Left renal cortex interstitium (tissue), 4 donors: Measurements from ENCODE around the gene PGF. TPM values are rescaled to one million over a fixed set of nuclear protein-coding genes. Genes with fewer than 3 reads are reported as not detected.
"Not testable (repeated sequence)": the region's sequence is repeated elsewhere in the genome, so short reads cannot be mapped to it uniquely, and the experiment has no call there.

Source experiments
- DNase-seq, 4 donors: peaks; one replicate each; pipeline ENCODE4 v3.0.0-alpha.2; 2013; ENCODE audit warnings: low read depth in 4 of 4, low spot score in 2 of 4, missing footprints in 1 of 4
- polyA plus RNA-seq, 4 donors: library from polyadenylated mRNA; unstranded; fragments of 120-200 nt; gene quantifications; one replicate each; pipeline ENCODE4 v1.2.1, GENCODE V29; 2013; ENCODE audit not compliant: insufficient read length in 4 of 4

The PGF gene
- 10 to 100 TPM in 2 of 4 donors, 1 to 10 TPM in 2; 7.0 to 10.7 (median 9.9) TPM for polyA plus RNA-seq

DNA sequence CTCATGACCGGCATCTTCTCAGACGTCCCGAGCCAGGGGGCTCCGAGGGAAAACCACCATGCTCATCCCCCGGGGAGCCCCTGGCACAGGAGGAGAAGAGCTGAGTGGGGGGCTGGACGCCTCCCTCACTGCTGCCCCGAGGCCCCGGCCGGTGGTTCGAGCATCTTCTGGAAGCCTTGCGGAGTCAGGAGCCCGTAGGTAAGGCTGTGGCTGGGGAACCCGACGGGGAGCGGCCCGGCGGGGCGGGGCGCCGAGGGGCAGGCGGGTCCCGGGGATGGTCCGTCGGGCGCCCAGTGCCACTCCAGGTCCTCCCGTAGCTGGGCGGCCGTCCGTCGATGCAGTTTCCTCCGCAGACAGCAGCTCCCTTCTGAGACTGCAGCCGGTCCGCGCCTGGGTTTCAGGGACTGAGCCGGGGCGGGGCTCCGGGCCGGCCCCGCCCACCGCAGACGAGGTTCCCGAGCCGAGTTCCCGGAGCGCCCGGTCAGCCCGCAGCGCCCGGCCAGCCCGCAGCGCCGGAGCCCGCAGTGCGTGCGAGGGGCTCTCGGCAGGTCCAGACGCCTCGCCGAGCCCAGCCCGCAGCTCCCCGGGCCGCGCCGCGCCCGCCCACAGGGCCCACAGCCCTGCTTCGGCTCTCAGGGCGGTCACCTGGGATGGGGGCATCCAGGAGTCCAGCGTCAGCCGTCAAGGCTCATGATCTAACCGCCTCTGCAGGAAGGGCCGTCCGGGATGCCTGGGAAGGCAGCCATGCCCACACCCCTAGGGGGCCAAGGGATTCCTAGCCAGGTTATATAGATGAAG, at the start of gene PGF:
TSS of gene PGF (minus strand) at position 369 of the 798 bp plus-strand sequence. CDS start at position 14, 355 bp downstream.
- no peak for DNase-seq

DNA sequence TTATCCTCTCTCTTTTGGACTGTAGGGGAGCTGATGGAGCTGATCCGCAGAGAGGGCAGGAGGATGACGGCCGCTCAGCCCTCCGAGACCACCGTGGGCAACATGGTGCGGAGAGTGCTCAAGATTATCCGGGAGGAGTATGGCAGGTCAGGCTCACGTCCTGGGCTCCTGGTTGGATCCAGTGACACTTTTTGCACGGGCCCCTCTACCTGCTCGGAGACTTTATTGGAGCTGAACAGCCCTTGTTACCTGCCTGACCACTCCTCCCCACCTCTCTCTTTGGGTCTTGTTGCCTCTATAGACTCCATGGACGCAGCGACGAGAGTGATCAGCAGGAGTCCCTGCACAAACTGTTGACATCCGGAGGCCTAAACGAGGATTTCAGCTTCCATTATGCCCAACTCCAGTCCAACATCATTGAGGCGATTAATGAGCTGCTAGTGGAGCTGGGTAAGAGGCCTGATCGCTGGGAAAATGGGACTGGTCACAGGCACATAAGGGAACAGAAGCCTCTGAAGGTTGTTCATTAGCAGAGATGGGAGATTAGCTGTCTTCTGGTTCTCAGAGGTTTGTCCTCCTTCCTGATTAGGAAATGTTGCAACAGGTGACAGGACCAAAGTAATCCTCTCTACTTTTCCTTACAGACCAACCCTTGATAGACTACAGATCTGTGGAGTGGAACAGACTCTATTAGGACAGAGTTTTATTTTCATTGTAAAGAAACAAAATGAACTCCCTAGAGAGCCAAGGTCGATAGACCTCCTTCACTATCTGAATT, 48.0 kb upstream of the PGF start:
- no peak for DNase-seq

GRCh38 chr14:75002392-75003249, 47.2 kb upstream of the PGF start, which contains the start of gene EIF2B2:
Gene EIF2B2 (plus strand): TSS chr14:75002921. CDS start chr14:75002991, 70 bp downstream.
- peak; percentile 89 to 97 (median 93) for DNase-seq

DNA sequence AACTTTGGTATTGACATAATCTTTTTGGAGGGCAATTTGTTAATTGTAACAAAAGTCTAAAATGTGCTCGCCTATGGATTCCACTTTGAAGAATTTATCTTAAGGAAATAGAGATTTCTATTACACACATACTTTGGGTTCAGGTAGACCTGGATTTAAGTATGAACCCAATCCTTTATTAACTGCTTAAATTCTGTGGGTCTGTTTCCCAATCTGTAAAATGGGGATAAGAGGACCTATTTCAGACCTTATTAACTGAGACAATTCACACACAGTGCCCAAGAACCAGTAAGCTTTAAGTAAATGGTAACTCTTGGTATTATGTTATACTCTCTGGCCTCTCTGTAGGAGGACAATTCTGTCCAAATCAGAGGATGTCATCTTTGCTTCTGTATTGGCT, 46.5 kb upstream of the PGF start:
- no peak for DNase-seq

DNA sequence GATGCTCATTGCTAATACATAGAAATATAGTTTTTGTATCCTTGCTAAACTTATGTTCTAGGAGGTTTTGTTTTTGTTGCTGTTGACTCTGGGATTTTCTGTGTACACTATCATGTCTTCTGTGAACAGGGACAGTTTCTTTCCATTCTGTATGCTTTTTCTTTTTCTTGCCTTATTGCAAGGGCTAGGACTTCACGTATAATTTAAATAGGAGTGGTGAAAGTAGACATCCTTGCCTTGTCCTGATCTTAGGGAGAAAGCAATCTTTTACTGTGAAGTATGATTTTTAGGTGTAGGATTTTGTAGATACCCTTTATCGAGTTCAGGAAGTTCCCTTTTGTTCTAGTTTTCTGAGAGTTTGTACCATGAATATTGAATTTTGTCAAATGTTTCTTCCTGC, 45.9 kb upstream of the PGF start:
- no peak for DNase-seq

DNA sequence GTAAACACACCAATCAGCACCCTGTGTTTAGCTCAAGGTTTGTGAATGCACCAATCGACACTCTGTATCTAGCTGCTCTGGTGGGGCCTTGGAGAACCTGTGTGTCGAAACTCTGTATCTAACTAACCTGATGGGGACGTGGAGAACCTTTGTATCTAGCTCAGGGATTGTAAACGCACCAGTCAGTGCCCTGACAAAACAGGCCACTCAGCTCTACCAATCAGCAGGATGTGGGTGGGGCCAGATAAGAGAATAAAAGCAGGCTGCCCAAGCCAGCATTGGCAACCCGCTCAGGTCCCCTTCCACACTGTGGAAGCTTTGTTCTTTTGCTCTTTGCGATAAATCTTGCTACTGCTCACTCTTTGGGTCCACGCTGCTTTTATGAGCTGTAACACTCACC, 40.4 kb upstream of the PGF start:
- DNase-seq: not testable (repeated sequence)

GRCh38 chr14:74994182-74994581, 38.8 kb upstream of the PGF start:
- not testable (repeated sequence) for DNase-seq

DNA sequence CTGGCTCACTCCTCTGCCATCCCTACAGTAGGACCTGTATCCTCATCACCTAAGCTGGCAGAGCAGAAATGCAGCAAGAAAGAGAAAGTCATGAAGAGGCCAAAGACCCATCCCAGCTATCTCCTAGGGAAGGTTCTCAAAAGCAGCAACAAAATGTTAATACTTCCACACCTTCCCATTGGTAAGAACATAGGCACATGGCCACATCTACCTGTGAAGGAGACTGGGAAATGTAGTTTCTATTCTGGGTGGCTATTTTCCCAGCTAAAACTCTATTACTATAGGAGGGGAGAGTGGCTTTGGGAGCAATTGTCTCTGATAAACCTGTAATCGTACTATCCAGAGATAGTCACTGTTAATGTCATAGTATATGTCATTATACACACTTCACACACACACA, 33.6 kb upstream of the PGF start:
- no peak for DNase-seq

- no peak for DNase-seq
Measured at GRCh38 chr14:74988131-74988530, 32.7 kb upstream of the PGF start.

GRCh38 chr14:74985806-74986205, 30.4 kb upstream of the PGF start:
- no peak for DNase-seq

GRCh38 chr14:74985028-74985310, 29.6 kb upstream of the PGF start:
- DNase-seq: no peak

DNA sequence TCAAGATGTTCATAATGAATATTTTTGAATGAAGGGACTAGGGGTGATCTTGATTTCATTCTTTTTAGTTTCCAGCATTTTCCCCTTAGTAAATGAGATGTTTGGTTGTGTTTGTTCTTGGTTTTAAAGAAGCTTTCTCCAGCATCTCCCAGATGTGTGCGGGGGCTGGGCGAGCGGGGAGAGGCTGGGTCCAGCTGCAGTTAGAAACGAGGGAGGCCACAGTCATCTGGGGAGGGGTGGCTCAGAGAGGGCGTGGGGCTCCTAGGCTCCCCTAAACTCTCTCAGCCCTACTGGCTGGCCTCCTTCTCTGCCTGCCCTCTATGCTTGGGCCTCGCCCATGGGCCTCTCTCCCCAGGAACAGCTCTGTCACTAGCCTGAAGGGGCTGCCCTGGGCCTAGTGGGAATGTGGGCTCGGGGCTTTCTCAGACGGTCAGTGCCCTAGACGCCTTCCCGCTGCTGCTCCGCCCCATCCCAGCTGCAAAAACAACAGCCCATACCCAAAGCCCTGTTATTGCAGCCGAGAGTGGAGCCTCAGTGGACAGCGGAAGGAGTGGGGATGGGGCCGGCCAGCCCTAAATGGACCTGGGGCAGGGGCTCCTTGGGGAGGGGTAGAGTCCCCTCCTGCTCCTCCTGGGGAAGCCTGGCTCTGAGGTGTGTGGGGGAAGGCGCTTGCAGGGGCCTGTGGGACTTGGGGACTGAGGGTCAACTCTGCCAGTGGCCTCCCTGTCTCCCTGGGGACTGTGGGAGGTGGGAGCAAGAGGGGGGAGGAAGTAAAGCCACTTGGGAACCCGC, 29.0 kb upstream of the PGF start:
- DNase-seq: no peak

- no peak for DNase-seq
Measured at GRCh38 chr14:74983343-74983742, 27.9 kb upstream of the PGF start.

- DNase-seq: no peak
Measured at GRCh38 chr14:74982661-74983060, 27.3 kb upstream of the PGF start.

DNA sequence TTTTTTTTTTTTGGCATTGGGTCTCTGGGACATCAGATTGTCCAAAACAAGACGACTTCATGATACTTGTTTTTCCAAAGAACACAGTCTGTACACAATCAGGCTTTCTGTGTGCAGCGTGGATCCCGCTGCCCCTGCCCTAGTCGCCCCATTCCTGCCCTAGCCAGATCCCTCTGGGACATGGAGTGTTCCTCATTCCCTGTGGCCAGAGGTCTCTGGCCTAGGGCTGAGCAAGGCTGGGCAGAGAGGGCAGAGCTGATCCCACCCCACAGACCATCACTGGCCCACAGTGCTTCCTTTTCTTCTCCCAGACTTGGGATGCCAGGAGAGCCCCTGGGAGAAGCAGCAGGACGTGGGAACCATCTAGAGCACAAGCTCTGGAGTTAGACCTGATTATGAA, 26.4 kb upstream of the PGF start:
- no peak for DNase-seq

- DNase-seq: no peak
Measured at GRCh38 chr14:74981462-74981782, 26.0 kb upstream of the PGF start.

- no peak for DNase-seq
Measured at GRCh38 chr14:74980731-74981461, 25.5 kb upstream of the PGF start.

DNA sequence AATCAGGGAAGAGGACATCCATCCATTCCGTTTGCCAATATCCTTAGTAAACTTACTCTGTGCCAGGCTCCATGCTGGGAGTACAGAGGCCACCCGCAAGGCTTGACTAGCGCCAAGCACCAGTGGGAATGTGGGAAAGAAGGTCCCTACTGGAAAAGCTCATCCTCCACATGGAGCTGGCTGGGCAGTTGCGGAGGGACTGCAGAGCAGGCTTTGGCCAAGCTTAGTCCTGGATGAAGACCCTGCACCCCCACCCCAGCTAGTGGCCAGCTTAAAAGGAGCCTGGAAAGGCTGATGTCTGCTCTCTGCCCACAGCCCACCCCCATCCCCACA, 25.0 kb upstream of the PGF start:
- no peak for DNase-seq

DNA sequence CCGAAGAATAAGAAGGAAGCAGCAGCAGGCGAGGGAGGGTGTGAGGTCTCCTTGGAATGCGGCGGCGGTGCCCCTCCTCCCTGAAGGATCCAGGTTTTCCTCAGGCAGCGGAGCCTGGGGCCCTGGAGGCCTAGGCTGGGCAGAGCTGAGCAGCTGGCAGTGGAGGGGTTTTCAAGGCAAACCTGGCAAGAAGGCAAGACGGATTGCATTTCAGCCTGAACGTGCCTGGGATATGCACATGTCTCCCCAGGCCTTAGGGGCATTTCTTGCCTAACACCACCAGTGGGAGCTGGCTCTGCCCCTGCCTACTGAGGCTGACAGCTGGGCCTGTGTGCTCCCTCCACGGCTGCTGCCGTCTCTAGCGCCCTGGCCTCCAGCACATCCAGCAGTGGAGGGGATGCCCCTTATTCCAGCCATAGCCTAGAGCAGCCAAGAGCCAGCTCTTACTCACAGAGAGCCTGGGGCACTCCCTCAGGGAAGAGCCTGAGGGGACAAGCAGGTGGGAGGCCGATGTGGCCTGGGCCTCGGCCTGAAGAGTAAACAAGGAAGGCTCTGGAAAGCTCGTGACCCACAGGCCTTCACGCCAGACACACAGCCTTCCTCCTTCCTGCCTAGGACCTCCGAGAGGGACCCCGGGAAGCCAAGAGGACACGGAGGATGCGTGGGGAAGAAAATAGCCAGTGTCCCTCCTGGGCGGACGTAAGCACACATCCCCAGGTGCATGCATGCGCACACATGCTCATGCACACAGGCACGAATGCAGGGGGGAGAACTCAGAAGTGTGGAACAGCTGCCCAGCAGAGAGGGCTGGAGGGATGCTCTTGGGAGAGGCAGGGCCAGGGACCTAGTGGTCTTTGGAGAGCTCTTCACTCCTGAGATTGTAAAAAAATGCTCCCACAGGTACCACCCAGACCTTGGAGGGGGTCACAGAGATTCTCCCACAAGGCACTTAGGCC, 24.3 kb upstream of the PGF start:
- DNase-seq: no peak
